ENCODE measurements around the gene HELZ2.
A peak's percentile ranks its signal among the peaks of the same experiment; 100 is the strongest.
"Not testable (repeated sequence)": the region's sequence is repeated elsewhere in the genome, so short reads cannot be mapped to it uniquely, and the experiment has no call there.

The HELZ2 gene

GRCh38 chr20:63563225-63563935, 10.7 kb downstream of the HELZ2 start:
- DNase-seq: no peak

DNA sequence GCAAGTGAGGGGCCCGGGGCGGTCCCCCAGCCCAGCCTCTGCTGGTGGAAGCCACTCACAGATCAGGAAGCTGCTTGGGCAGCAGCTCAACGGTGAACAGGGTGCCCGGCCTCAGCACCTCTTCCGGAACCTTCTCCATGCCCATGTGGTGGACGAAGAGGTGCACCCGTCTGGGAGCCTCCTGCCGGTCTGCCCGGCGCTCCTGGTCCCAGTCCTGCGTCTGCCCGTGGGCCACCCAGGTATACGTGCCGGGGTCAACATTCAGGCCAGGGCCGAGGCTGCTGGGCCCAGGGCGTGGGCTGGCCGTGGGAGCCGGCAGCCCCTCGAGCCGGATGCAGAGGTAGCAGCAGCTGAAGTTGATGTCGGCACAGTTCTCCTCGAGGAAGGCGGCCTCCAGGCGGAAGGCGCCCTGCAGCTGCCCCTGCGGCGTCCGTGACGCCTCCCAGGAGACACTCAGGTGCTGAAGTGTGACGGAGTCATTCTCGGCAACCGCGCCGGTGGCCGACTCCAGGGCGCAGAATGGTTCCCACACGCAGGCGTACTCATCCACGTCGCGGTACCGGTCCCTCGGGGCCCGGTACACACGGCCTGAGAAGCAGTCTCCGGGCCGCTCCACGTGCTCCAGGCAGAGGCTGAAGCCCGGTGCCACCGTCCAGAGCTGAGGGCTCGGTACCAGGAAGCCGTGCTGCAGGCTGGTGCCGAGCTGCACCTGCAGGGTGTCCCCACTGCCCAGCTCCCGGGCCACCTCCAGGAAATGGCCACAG, 11.4 kb downstream of the HELZ2 start:
- DNase-seq: no peak

DNA sequence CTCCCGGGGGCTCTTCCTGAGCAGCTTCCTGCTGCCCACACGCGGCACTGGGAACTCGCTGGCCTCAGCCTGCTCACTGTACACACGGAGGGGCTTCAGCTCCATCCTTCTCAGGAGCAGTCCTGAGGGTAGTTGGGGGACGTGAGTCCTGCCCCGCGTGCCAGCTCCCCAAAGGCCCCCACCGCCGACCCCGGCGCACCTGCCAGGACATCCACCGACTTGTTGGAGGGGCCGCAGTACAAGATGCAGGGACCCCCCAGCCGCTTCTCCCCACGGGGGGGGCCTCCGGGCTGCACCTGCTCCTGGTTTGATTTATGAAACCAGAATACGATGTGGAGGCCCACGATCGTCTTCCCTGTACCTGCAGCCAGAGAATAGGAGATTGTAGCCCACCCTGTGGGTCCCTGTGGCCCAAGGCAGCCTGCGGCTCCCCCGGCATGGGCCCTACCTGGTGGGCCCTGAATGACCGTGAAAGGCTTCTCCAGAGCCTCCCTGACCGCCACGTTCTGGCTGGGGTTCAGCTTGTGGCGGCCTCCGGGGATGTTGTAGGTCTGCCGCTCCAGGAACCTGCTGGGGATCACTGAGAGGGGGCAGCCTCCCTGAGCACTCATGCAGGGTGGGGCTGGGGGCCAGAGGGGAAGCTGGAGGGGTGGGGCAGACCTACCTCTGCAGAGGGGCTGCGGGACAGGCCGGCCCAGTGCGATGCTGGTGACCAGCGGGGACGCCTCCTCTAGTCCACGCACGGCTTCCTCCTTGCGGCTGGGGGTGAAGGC, 12.2 kb downstream of the HELZ2 start:
- DNase-seq: no peak

DNA sequence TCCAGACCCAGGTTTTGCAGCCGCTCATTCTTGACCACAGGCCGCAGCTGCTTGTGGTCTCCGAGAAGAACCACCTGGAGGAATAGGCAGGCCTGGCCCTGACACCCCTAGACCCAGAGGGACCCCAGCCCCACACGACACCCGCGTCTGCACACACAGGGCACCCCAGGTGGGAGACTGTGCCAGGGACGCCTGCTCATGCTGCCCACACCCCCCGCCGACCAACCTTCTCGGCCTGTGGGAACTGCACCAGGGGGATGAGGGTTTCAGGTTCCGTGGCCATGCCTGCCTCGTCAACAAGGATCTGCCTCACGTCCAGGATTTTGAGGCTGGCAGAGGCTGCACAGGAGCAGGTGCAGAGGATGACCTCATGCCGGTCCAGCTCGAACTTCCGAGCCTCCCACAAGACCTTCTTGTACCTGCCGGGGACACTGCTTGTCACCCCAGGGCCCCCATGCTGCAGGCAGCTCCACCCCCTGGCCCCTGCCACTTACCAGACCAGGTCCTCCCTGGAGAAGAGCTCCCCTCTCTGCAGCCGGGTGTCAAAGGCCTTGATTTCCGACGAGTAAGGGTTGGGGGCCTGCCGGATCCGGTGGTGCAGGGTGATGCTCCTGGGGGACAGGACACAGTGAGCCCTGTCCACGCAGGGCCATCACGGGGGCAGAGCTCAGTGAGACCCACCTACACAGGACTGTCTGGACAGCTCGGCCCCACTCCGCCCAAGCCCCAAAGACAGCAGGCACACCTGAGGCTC, 13.0 kb downstream of the HELZ2 start:
- DNase-seq: no peak

DNA sequence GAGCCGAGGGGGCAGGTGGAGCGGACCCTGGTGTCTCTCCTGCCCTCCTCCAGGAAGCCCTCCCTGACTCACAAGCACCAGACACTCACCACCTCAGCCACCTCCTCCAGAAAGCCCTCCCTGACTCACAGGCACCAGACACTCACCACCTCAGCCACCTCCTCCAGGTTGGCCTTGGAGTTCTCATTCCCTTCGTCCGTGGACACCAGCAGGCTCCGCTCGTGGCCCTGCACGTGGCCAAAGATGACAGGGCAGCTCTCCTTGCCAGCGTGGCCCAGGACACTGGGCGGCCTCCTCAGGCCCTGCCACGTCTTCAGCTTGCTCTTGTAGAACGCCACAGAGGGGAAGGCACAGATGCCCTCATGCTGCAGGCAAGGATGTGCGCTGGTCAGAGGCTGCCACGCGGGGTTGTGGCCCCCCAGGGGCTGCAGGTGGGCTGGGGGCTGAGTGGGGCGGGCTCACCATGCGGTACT, 13.7 kb downstream of the HELZ2 start:
- DNase-seq: no peak

DNA sequence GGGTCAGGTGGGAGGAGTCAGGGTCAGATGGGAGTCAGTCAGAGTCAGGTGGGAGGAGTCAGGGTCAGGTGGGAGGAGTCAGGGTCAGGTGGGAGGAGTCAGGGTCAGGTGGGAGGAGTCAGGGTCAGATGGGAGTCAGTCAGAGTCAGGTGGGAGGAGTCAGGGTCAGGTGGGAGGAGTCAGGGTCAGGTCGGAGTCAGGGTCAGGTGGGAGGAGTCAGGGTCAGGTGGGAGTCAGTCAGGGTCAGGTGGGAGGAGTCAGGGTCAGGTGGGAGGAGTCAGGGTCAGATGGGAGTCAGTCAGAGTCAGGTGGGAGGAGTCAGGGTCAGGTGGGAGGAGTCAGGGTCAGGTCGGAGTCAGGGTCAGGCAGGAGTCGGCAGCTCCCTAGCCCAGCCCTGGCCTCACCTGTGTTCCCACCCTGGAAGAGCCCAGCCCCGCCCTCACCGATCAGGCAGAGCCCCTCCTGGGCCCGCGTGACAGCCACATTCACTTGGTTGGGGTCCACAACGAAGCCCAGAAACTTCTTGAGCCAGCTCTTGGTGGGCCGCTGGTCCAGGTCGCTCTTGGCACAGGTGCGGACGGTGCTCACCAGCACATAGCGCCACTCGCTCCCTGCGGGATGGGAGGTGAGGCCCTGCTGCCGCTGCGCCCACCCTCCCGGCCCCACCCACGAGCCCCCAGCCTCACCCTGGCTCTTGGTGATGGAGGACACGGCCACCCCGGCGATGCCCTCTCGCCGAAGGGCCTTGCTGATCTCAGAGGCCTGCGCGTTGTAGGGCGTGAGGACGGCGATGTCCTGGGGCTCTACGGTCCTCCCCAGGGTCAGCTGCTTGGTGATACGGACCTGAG, 14.3 kb downstream of the HELZ2 start:
- not testable (repeated sequence) for DNase-seq

- no peak for DNase-seq
These were observed 15.1 kb downstream of the HELZ2 start for GRCh38 chr20:63558804-63559484.

GRCh38 chr20:63557481-63557891, 16.6 kb downstream of the HELZ2 start:
- no peak for DNase-seq

DNA sequence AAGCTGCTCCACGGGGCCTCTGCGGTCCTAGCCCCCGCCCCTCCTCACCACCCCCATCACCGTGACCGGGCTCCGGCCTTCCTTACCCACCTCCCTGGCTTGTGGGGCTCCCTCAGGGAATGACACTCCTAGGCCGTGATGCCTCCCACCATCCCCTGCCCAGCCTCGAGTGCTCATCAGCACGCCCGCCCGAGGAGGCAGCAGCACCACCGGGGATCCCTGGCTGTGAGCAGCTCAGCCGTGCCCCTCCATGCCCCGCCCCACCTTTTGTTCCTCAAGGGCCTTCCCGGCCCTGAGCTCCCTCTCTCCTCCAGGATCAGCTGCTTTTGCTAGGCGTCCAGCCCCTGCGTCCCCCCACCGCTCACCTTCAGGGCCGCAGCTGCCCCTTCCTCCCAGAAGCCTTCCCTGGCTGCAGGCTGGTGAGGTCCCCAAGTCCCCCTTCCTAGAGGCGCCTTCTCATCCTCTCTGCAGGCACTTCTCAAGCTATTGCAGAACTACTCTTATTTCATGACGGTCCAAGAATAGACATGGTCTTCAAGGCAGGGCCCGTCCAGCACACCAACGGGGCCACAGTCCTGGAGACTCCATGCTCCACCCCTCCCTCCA, 17.1 kb downstream of the HELZ2 start:
- DNase-seq: no peak

GRCh38 chr20:63555661-63556381, 18.2 kb downstream of the HELZ2 start:
- DNase-seq: peak; percentile 60

GRCh38 chr20:63554361-63555278, 19.4 kb downstream of the HELZ2 start:
- DNase-seq: no peak

DNA sequence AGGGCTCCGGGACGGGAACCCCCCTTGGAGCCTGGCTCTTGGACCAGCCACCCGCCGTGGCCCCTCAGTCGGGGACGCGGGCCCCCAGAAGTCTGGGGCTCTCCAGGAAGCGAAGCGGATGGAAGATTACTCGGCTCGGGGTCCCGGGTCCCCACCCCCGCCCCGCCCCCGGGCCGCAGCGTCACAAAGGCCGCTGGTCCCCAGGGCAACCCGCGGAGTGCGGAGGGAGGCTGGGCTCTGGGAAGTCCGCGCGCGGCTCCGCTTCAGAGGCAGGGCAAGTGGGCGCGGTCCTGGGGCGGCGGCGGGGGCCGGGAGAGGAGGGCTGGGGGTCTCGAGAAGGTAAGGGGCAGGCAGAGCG, 20.1 kb downstream of the HELZ2 start, which contains the start of gene FNDC11:
Gene FNDC11 (plus strand): TSS at position 227 of the 358 bp plus-strand sequence. CDS start 1,505 bp downstream, outside the sequence.
- no peak for DNase-seq

DNA sequence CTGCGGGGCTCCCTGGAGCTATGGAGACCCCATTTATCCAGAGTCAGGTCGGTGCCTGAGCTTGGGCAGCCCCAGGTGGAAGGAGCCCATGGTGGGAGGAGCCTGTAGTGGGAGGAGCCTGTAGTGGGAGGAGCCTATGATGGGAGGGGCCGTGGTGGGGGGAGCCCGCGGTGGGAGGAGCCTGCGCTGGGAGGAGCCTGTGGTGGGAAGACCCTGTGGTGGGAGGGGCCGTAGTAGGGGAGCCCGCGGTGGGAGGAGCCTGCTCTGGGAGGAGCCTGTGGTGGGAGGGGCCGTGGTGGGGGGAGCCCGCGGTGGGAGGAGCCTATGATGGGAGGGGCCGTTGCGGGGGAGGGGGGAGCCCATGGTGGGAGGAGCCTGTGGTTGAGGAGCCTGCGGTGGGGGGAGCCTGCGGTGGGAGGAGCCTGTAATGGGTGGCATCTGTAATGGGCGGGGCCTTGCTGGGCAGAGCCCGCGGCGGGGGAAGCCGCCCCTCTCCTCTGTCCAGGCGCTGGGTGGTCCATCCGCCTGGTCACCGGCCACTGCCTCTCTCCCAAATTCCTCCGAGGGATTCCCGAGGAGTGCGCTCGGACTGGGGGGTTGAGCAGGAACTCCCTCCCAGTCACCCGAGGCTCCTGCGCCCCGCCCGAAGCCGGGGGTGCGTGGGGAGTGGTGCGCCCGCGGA, 20.6 kb downstream of the HELZ2 start:
- no peak for DNase-seq

- no peak for DNase-seq
These were observed 21.4 kb downstream of the HELZ2 start for GRCh38 chr20:63552481-63553249.

- no peak for DNase-seq
These were observed 23.0 kb downstream of the HELZ2 start for GRCh38 chr20:63551068-63551467.

DNA sequence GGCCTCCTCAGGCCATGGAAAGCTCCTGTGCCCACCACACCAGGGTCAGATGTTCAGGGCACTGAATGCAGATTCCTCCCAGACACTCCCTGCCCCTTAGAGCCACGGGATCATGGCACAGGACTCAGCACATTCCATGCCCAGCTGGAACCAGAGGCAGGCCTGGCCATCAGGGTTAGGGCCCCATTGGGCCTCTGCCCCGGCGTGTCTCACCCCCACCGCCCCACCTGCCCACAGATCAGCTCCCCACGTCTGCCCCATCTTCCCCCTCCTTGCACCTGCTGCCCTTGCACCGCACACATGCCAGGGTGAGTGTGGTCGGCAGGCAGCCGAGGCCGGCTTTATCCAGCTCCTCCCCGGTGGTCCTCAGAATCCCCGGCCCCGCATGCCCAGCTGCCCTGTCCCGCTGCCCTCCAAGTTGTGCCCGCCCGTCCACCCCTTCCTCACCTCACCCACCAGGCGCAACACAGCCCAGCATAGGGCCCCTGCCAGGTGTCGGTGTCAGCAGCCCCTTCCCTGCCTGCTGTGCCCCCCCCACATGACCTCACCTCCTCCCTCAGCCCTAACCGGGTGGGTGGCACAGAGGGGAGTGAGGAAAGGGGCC, 24.3 kb downstream of the HELZ2 start:
- DNase-seq: no peak

DNA sequence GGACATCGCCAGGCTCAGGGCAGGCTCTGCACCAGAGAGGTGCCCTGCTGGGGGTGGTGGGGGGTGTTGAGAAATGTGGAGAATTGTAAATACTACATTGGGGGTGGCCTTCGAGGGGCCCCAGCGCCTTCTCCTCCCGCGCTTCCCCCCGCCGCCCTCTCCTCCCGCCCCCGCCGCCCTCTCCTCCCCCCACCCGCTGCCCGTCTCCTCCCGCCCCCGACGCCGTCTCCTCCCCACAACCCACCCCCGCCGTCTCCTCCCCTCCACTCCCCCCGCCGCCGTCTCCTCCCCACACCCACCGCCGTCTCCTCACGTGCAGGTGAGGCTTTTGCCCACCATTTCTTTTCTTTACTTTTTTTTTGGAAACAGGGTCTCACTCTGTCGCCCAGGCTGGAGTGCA, 25.0 kb downstream of the HELZ2 start:
- no peak for DNase-seq
